Measurements from ENCODE around the gene MUCL3.

MUCL3 gene

DNA sequence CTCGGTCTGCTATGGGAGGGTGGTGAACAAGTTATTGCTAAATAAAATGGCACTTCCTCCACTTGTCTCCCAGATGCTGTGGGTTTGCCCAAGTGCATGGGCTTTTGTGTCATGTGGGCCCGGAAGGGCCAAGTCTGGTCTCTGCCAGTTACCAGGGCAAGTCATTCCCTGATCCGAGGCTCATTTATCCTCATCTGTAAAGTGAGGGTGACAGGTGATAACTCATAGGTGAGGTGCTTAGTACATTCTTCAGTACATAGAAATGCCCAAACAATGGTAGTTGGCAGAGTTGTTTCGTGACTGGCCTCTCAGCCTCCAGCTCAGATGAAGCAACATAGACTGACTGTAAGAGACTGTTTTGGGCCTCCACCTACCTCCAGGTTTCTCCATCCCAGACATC, 2.0 kb upstream of the MUCL3 start:
- DNase-seq (ENCODE audit: low spot score), result no peak
- no peak for TF ChIP-seq CTCF (IDR thresholded peaks at IDR 0.05; ENCODE audit: extremely low read depth, missing control alignments)

GRCh38 chr6:30939473-30939872, 1.3 kb upstream of the MUCL3 start:
- DNase-seq (ENCODE audit: low spot score), result no peak
- no peak for TF ChIP-seq CTCF (IDR thresholded peaks at IDR 0.05; ENCODE audit: extremely low read depth, missing control alignments)

DNA sequence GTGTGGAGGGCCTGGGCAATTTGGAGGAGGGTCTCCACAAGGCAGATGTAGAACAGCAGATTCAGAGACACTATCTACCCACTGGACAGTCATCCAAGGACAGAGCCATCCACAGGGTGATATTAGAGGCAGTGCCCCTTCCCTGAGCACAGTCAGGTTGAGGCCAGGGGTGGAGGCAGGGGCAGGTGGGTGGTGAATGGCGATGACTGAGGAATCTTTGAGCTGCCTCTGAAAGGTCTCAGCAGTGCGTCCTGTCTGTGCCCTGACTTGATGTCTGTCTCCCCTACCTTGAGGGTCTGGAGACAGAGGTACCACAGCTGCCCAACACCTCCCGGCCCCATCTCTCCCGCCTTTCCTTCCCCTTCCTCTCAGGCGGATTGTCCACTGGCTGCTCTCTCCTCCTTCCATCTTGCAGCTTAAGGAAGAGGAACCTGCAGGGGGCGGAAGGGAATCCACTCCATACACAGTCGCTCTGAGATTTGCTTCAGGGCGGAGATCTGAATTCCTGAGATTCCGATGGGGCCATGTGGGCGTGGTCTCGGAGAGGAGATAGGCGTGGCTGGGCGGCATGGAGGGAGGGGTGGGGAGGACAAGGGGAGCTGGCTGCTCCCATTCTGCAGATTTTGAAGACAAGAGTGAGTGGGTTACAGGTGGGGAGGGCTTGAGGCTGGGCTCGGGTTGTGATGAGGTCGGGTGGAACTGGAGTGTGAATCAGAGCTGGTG, 1.7 kb downstream of the MUCL3 start:
- TF ChIP-seq CTCF (IDR thresholded peaks at IDR 0.05; ENCODE audit: extremely low read depth, missing control alignments), result no peak
- DNase-seq (ENCODE audit: low spot score), result no peak

GRCh38 chr6:30944051-30944450, 3.3 kb downstream of the MUCL3 start:
- TF ChIP-seq CTCF (IDR thresholded peaks at IDR 0.05; ENCODE audit: extremely low read depth, missing control alignments), result no peak
- no peak for DNase-seq (ENCODE audit: low spot score)

DNA sequence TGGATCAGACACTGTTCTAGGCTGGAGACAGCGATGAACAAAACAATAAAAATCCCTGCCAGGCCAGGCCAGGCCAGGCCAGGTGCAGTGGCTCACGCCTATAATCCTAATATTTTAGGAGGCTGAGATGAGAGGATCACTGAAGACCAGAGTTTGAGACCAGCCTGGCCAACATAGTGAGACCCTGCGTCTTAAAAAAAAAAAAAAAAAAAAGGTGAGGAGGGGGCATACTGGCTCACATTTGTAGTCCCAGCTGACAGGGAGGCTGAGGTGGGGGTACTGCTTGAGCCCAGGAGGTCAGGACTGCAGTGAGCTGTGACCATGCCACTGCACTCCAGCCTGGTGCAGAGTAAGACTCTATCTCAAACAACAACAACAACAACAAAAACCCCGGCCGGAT, 4.5 kb downstream of the MUCL3 start:
- no peak for DNase-seq (ENCODE audit: low spot score)
- TF ChIP-seq CTCF (IDR thresholded peaks at IDR 0.05; ENCODE audit: extremely low read depth, missing control alignments), result no peak

DNA sequence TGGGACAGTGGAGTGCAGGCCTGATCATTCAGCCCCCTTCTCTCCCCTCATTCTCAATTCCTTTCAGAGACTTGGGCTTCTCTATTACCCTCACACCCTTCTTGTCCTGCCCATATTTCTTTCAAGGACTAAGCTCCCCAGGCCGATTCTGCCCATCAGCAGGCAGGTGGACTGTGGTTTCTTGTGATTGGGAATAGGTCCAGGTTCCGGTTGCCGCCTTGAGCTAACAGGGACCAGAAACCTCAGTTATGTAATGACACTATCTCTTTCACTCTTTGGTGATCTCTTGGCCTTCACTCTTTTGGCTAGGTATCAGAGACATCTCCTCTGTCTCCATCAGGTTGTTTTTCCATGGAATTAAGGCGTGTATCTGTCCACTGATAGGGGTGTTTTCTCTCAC, 6.5 kb downstream of the MUCL3 start:
- no peak for DNase-seq (ENCODE audit: low spot score)
- no peak for TF ChIP-seq CTCF (IDR thresholded peaks at IDR 0.05; ENCODE audit: extremely low read depth, missing control alignments)

DNA sequence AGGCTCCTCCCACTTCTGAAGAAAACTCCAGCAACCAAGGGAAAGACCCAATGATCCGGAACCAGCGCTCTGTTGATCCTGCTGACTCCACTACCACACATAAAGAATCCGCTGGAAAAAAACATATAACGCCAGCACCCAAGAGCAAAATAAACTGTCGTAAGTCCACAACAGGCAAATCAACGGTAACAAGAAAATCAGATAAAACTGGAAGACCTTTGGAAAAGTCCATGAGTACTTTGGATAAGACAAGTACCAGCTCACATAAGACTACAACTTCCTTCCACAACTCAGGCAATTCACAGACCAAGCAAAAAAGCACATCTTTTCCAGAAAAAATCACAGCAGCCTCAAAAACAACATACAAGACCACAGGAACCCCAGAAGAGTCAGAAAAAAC, 8.0 kb downstream of the MUCL3 start:
- TF ChIP-seq CTCF (IDR thresholded peaks at IDR 0.05; ENCODE audit: extremely low read depth, missing control alignments), result no peak
- no peak for DNase-seq (ENCODE audit: low spot score)

Data from GM20000 (cell line).